GM18907 (cell line): ENCODE data around the gene CUX1.

ENCODE experiments used
- ATAC-seq: cut with Tn5 transposase; IDR thresholded peaks from one replicate; pipeline ENCODE4 v1.9.1; 2021; ENCODE audit warnings: mild to moderate bottlenecking, moderate library complexity; ENCODE audit not compliant: unreplicated experiment

CUX1 gene

DNA sequence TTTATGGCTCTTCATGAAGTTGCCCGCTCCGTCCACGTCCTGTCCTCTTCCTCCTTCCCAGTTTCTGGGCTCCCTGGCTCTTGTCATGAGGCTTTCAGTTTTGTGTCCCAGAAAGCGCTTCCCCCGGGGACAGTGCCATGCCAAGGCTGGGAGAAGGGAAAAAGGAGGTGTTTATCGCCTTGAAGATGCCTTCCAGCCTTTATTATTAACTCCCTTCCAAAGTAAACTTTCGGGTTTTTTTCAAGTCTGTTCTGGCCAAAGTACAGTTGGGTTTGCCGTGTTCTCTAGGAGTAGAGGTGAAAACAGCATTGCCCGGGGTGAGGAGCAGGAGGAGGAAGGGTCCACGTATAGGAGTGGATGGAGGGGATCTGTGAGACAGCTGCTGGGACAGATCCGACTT, 117.2 kb downstream of the CUX1 start:
- no peak for ATAC-seq

DNA sequence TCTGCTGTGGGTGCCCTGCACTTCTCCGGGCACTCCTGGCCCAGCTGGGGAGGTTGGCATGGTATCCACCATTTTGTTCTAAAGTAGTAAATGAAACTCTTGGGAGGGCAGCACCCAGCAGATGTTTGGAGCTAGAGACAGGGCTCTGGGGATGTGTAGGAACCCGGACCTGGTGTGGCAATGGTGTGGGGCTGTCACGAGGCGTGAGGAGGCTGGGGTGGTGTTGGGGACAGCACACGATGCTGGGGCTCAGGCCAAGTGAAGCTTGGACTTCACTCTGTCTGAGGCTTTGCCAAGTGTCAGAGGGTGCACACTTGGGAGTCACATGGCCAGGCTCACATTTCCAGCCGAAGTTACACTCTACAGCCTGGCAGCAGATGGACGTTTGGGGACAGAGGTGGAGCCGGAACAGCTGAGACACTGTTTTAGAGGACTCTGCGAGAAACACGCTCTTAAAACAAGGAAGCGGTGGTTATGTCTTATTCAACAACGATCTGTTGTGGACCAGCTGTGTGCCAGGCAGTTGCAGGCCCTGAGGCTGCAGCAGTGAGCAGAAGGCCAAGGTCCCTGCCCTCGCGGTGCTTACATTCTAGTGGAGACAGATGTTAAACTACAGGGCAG, 118.2 kb downstream of the CUX1 start:
- no peak for ATAC-seq

DNA sequence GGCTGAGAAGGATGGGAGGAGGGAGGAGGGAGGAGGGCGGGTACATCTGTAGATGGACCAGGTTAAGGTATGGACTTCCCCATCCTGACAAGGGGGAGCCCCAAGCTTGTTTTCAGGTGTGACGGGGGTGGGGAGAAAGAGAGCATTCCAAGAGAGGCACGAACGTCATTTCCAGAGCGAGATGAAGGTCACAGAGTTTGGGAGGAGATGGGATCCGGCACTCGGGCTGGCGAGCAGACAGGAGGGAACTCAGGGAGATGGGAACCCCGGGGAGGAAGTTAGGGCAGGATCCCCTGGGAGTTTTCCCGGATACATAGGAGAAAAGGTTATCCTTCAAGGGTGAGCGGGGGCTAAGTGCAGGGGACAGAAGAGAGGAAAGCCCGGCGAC, 118.8 kb downstream of the CUX1 start:
- ATAC-seq = no peak

DNA sequence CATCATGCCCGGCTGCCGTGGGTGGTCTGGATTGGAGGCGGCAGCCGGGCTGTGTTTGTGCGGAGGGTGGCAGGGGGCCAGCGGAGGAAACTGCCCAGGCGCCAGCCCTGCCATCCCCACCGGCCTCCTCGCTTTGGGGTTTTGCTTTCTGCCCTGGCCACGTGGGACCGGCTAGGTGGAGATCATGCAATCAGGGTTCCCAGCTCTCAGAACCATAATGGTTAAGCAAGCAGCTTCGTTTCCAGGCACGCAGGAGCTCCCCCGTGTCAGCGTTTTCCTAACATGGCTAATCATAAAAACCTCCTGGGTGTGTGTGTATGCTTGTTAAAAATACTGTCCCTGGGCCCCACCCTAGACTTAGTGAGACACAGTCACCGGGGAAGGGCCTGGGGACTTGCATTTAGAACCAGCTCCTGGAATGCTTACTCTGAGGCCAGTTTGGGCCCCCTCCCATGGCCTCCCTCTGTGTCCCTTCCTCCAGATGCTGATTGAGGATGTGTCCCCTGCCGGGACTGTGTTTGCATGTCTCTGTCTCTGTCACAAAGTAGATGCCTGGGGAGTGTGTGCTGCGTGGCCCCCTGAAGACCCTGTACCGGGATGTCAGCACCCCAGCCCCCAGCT, 119.3 kb downstream of the CUX1 start:
- no peak for ATAC-seq

DNA sequence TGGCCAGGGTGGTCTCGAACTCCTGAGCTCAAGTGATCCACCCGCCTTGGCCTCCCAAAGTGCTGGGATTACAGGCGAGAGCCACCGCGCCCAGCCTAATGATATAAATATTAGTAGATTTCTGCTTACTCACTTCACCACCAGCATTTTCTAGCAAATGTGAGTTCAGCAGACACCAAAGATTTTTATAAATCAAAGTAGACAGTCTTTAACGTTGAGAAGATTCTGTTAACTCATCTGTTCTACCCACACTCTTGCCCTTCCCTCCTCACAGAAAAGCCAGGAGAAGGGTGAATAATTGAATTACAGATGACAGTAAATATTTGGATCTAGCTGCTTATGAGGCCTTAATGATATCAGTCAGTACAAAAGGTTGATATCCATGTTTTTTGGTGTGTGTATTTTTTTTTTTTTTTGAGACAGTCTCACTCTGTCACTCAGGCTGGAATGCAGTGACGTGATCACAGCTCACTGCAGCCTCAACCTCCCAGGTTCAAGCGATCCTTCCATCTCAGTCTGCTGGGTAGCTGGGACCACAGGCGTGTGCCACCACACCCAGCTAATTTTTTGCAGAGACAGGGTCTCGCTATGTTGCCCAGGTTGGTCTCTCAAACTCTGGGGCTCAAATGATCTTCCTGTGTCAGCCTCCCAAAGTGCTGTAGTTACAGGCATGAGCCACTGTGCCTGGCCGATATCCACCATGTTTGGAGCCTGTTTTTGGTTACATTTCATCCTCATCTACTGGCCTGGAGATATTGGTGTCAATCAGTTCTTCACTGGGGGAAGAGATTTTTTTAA, 120.5 kb downstream of the CUX1 start:
- ATAC-seq = no peak

DNA sequence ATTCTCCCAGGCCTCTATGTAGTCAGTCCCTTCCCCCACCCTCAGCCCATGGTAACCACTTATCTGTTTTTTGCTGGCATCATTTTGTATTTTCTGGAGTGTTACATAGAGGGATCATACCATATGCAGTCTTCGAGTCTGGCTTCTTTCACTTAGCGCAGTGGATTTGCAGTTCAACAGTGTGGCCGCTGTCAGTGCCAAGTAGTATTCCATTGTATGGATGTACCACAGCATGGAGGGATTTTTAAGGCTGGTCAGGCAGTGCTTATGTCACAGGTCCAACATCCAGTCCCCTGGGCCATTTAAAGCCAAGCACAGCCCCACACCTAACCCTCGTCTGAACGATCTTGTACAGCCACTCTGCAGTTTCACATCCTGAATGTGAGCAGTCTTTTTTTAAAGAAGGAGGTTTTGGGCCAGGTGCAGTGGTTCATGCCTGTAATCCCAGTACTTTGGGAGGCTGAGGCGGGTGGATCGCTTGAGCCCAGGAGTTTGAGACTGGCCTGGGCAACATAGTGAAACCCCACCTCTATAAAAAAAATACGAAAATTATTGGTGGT, 121.8 kb downstream of the CUX1 start:
- no peak for ATAC-seq

DNA sequence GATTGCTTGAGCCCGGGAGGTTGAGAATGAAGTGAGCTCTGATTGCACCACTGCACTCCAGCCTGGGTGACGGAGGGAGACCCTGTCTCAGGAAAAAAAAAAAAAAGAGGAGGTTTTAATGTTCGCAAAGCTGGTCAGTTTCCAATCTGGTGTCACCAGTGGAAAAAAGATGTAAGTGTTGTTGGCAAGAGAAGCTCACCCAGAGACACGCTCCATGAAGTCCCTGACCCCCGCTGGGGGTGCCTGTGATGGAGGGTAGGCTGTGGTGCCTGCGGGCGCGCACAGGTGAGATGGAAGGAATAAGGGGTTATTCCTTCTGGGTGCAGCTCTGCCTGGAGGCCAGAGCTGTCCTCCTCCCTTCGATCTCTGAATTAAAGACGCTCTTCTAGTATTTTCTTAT, 122.7 kb downstream of the CUX1 start:
- no peak for ATAC-seq

DNA sequence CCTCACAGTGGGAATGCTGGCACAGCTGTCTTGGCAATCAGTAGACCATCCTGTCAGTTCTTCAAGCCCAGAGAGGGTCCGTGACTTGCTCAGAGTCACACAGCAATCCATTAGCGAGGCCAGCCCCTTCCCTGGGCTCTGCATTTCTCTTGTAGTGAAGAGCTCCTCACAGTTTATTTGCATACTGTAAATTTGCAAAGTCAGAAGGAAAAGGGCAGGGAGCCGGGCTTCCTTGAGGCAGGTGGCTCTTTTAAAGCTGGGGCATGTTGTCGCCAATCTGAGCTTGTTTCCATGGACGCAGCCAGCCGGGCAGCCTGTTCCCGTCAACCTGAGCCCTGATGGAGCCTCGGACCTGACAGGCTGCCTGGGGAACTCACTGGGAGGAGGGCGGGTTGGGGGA, 123.4 kb downstream of the CUX1 start:
- no peak for ATAC-seq

DNA sequence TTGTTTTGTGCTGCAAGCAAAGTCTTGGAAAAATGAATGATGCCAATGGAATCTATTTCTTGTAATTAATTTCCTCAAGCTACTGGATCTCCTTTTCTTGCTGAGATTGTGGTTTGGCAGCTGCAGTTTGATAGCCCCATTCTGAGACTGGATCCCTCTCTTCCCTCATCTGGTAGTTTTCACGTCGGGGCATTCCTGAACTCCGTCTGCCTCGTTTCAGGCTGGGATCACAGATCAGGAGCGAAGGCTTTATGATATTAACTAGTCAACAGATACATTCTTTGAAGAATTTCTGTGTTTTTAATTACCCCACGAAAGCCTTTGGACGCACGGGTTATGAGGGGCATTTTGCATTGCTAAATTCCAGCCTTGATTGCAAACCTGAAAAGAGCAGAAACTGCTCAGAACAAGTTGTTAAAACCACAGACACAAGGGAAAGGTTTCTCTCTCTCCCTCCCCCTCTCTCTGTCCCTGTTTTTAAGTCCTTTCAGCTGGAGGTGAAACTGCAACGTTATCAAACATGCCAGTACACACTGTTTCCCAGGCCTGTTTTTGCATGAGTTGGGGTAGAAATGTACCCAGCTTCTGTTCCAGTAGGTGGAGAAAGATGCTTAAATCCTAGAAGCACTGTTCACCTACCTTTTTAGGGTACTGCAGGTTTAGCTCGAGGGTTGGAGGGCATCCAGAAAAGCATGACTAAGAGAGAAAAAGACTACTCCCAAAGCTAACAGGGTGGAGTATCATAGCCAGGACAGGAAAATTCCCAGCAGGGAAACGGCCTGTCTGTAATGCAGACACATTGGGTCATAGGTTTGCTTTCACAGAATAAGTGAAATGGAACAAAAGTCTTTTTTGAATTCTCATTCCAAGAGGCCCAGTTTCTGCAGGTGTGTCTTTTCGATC, 124.3 kb downstream of the CUX1 start:
- no peak for ATAC-seq

DNA sequence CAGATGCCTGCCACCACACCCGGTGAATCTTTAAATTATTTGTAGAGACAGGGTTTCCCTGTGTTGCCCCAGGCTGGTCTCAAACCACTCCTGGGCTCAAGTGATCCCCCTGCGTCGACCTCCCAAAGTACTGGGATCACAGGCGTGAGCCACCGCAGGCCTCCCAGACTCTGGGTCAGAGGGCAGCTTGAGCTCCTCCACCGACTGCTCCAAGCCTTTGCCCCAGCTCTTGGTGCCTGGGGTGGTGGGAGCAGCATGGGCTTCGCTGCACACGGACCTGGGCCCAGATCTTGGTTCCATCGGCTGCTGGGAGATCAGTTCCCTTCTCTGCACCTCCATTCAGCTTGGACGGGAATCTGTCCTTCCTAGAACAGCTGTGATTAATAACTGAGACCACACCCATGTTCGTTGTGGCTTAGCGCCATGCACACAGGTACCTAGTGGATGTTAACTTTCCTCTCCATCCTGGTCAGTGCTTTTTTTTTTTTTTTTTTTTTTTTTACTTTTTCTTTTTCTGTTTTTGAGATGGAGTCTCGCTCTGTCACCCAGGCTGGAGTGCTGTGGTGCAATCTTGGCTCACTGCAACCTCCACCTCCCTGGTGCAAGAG, 125.3 kb downstream of the CUX1 start:
- no peak for ATAC-seq

DNA sequence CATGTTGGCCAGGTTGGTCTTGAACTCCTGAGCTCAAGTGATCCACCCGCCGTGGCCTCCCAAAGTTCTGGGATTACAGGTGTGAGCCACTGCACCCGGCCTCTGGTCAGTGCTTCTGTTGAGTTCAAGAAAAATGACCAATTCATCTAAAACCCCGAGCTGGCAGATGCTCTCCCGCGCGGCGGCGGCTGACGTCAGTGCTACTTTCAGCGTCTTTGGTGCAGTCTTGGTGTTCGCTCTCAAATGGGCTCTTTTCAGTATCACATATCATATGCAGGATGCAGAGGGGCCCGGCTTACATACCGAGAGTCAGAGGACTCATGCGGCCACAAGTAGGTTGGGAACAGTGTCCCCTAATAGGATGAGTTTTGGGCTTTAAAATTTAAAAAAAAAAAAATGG, 125.9 kb downstream of the CUX1 start:
- ATAC-seq = no peak

DNA sequence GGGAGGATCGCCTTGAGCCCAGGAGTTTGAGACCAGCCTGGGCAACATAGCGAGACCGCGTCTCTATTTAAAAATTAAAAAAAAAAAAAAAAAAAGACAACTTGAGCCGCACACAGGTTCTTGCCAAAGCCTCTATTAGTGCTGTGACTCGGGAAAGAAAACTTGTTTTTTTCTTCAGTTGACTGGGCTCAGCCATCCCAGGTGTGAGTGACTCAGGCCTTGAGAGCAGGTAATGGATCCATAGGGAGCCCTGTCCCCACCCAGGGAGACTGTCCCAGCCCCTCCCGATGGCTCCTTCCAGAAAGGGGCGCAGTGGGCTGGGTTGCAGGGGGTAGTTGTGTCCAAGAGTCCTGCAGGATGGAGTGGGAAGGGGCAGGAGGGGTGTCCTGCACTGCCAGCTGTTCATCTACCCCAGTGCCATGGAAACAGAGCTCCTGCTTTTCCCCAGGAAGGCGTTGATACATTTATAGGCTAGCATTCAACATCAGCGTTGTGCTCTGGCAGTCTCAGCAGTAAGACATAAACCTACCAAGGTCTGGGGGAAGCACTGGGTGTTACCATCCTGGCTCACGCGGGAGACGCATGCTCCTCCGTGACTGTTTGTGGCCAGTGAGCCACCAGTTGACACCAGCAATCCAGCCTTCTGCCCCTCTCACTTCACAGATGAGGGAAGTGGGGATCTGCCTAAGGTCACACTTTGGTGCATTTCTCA, 126.6 kb downstream of the CUX1 start:
- no peak for ATAC-seq

DNA sequence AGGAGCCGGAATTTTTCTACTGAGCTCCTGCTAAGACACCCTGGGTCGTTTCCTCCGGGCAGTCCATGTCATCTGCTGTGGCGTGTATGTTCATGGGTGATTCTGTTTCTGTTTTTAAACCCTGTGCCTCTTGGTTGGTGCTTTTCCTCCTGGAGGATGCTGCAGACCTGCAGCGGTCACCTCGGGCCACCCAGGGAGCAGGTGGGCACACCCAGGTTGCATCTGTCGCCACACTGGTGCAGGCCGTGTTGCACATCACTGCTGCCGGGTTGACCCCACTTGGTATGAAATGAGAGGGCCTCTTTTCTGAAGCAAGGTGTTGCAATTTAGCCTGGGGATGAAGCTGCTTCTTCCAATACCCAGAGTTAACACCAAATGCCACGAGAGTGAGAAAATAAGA, 127.2 kb downstream of the CUX1 start:
- no peak for ATAC-seq

DNA sequence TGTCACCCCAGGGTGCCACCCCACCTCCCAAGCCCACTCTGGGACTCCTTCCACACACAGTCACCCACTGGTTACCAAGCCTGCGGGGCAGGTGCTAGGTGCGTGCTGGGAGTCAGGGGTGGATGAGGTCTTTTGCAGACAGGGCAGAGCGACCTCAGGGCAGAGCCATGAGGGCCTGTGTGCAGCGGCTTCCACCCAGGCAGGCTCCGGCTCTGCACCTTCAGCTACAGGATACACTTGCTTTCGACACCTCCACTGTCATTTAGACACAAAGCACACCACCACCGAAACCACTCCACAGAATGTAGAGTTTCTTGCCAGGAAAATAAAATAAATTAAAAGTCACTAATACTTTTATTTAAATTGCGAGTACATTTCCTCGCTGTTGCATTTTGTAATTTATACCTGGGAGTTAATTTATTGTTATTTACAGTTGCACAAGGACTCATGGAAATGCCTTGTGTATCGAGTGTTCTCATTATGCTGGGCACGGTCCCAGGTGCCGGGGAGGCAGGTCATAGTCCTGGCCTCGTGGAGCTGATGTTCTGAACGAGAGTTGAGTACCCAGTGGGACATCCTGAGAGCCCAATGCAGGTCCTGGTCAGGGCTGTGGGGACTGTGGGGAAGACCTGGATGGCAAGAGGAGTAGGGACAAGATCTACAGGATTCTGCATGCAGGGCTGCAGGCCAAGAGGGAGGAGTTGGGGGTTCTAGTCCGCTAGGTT, 127.8 kb downstream of the CUX1 start:
- ATAC-seq = no peak

DNA sequence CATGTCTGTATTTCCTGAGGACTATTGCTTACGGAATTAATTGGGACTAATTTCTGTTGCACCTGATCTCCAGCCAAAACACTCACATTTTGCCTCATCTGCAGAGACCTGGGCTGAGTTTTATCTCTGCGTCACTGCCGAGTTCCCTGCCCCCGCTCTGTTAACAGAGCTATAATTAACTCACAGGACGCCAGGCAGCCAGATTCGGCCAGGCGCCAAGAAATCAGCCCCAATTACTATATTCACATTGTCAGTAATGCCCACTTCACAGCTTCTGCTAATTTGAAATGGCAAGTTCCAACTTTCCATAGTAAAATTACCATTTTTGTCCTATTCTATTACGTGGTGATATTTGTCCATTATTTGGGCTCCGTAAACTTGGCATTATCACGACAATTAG, 130.5 kb downstream of the CUX1 start:
- ATAC-seq = no peak

DNA sequence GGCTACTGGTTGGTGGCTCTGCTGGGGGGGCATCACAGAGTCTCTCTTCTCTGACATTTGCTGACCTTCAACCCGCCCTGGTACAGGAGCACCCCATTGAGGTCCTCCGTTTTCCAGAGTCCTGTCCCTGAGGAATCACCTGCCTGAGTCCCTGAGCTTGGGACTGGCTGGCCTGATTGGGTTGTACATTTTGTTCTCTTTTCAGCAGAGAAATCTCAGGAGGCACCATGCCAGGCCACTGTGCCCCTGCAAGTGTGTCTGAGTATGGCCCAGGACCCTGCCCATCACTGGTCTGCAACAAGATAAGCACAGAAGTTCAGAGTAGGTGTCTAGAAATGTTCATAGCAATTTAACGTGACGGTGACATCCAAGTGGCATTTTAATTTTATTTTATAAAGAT, 131.2 kb downstream of the CUX1 start:
- no peak for ATAC-seq

DNA sequence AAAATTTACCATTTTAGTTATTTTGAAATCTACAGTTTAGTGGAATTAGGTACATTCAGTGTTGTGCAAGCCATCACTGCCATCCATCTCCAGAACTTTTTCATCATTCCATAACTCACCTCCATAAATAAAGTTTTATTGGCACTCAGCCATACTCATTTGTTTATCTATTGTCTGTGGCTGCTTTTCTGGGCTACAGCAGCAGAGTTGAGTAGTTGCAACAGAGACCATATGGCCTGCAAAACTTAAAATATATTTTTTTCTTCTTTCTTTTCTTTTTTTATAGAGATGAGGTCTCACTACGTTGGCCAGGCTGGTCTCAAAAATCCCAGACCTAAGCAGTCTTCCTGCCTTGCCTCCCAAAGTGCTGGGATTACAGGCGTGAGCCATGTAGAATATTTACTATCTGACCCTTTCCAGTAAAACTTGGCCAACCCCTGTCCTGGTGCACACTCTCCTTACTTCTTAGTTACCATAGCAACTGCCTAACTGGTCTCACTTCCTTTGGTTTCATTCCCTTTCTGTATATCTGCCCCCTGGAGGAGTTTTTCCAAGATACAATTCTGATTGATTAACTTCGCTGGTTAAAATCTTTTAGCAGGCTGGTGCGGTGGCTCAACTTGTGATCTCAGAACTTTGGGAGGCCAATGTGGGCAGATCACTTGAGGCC, 133.2 kb downstream of the CUX1 start:
- ATAC-seq = no peak

DNA sequence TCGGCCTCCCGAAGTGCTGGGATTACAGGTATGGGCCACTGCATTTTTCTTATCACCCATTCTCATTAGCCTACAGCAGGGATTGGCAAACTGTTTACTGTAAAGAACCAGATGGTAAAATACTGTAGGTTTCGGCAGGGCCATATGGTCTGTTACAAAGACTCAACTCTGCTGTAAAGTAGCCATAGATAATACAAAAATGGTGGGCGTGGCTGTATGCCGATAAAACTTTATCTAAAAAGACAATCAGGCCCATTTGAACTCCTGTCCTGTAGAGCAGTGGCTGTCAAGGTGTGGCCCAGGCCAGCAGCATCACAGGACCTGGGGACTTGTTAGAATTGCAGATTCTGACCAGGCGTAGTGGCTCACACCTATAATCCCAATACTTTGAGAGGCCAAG, 134.3 kb downstream of the CUX1 start:
- no peak for ATAC-seq
